GM21360 (cell line): ENCODE data around the gene CPB1.
A peak's percentile ranks its signal among the peaks of the same experiment; 100 is the strongest.

Experiments used
- ATAC-seq: cut with Tn5 transposase; IDR thresholded peaks from one replicate; pipeline ENCODE4 v1.9.1; 2021; ENCODE audit warnings: mild to moderate bottlenecking, moderate library complexity; ENCODE audit not compliant: unreplicated experiment

Gene CPB1

GRCh38 chr3:148829926-148830325 lies 2.3 kb downstream of the CPB1 start:
- ATAC-seq = no peak

- no peak for ATAC-seq
Observed at GRCh38 chr3:148833223-148833622, 5.6 kb downstream of the CPB1 start.

- ATAC-seq = peak; percentile 56
Observed at GRCh38 chr3:148839805-148840204, 12.2 kb downstream of the CPB1 start.

- ATAC-seq = no peak
Observed at GRCh38 chr3:148840451-148840850, 12.8 kb downstream of the CPB1 start.

- no peak for ATAC-seq
Observed at GRCh38 chr3:148845756-148846395, 18.3 kb downstream of the CPB1 start.

GRCh38 chr3:148847351-148847750 lies 19.7 kb downstream of the CPB1 start:
- no peak for ATAC-seq

- no peak for ATAC-seq
Observed at GRCh38 chr3:148848410-148848809, 20.8 kb downstream of the CPB1 start.

GRCh38 chr3:148852271-148852992 lies 24.8 kb downstream of the CPB1 start:
- ATAC-seq = no peak

GRCh38 chr3:148853076-148853475 lies 25.5 kb downstream of the CPB1 start:
- no peak for ATAC-seq

GRCh38 chr3:148854061-148854460 lies 26.4 kb downstream of the CPB1 start:
- no peak for ATAC-seq

GRCh38 chr3:148856384-148856783 lies 28.8 kb downstream of the CPB1 start:
- no peak for ATAC-seq

- no peak for ATAC-seq
Observed at GRCh38 chr3:148857316-148857715, 29.7 kb downstream of the CPB1 start.

GRCh38 chr3:148861277-148861869 lies 33.8 kb downstream of the CPB1 start:
- ATAC-seq = peak; percentile 82

- no peak for ATAC-seq
Observed at GRCh38 chr3:148863297-148863696, 35.7 kb downstream of the CPB1 start.

- no peak for ATAC-seq
Observed at GRCh38 chr3:148863814-148864213, 36.2 kb downstream of the CPB1 start.

- ATAC-seq = no peak
Observed at GRCh38 chr3:148865049-148865448, 37.4 kb downstream of the CPB1 start, which contains the start of gene CPA3. CPA3 (plus strand) TSS chr3:148865296; CDS start chr3:148865308, 12 bp downstream.

GRCh38 chr3:148866261-148866660 lies 38.6 kb downstream of the CPB1 start:
- ATAC-seq = no peak

GRCh38 chr3:148873270-148873927 lies 45.8 kb downstream of the CPB1 start:
- ATAC-seq = no peak

- no peak for ATAC-seq
Observed at GRCh38 chr3:148873977-148874376, 46.4 kb downstream of the CPB1 start.

- no peak for ATAC-seq
Observed at GRCh38 chr3:148878095-148878494, 50.5 kb downstream of the CPB1 start.

- ATAC-seq = no peak
Observed at GRCh38 chr3:148879256-148879655, 51.6 kb downstream of the CPB1 start.

GRCh38 chr3:148880681-148881080 lies 53.1 kb downstream of the CPB1 start:
- no peak for ATAC-seq
